Endothelial cell of umbilical vein (primary cell): ENCODE measurements around the gene ATP5ME.

ENCODE experiments used
- EZH2 ChIP-seq: IDR thresholded peaks from 2 replicates; pipeline ENCODE4 v1.6.1; 2012; ENCODE audit warnings: borderline replicate concordance, low read depth, mild to moderate bottlenecking, moderate library complexity, low read length, inconsistent platforms; ENCODE audit not compliant: severe bottlenecking
- FOS ChIP-seq: IDR thresholded peaks from 2 replicates; pipeline ENCODE4 v1.6.1; 2011; ENCODE audit warnings: mild to moderate bottlenecking, low read length, moderate library complexity, borderline replicate concordance; ENCODE audit not compliant: insufficient read depth
- GATA2 ChIP-seq: IDR thresholded peaks from 2 replicates; pipeline ENCODE4 v1.7.0; 2011; ENCODE audit warnings: low read depth, mild to moderate bottlenecking, moderate library complexity, mixed read lengths, low read length; ENCODE audit not compliant: insufficient read length, insufficient read depth
- JUN ChIP-seq: IDR thresholded peaks from 2 replicates; pipeline ENCODE4 v1.6.1; 2011; ENCODE audit warnings: borderline replicate concordance, low read depth; ENCODE audit not compliant: insufficient read length, insufficient read depth
- MYC ChIP-seq: IDR thresholded peaks from one replicate; pipeline ENCODE4 v1.6.1; 2011; ENCODE audit warnings: mild to moderate bottlenecking, low read depth, low read length
- POLR2A ChIP-seq: IDR thresholded peaks from 2 replicates; pipeline ENCODE4 v1.6.1; 2012; ENCODE audit warnings: low read depth, mild to moderate bottlenecking, control low read depth, low read length
- POLR2AphosphoS5 ChIP-seq: IDR thresholded peaks from 2 replicates; pipeline ENCODE4 v1.6.1; 2012; ENCODE audit warnings: low read depth, mild to moderate bottlenecking, control low read depth, low read length, moderate library complexity; ENCODE audit not compliant: insufficient read depth
- TF ChIP-seq, protein P1 (sequence below), 2 donors: IDR thresholded peaks; 1 replicate in 1 of 2; 2 replicates in 1 of 2; pipeline ENCODE4 v1.5.1; 2011; ENCODE audit warnings: low read length in 2 of 2, mild to moderate bottlenecking in 2 of 2, moderate library complexity in 2 of 2, control low read depth in 1 of 2, inconsistent platforms in 1 of 2, low read depth in 1 of 2; ENCODE audit not compliant: insufficient read depth in 1 of 2; ENCODE audit errors: extremely low read depth in 1 of 2
- TF ChIP-seq, protein P2 (sequence below): IDR thresholded peaks from 2 replicates; pipeline ENCODE4 v1.6.1; 2011; ENCODE audit not compliant: insufficient read depth, insufficient read length

DNA sequence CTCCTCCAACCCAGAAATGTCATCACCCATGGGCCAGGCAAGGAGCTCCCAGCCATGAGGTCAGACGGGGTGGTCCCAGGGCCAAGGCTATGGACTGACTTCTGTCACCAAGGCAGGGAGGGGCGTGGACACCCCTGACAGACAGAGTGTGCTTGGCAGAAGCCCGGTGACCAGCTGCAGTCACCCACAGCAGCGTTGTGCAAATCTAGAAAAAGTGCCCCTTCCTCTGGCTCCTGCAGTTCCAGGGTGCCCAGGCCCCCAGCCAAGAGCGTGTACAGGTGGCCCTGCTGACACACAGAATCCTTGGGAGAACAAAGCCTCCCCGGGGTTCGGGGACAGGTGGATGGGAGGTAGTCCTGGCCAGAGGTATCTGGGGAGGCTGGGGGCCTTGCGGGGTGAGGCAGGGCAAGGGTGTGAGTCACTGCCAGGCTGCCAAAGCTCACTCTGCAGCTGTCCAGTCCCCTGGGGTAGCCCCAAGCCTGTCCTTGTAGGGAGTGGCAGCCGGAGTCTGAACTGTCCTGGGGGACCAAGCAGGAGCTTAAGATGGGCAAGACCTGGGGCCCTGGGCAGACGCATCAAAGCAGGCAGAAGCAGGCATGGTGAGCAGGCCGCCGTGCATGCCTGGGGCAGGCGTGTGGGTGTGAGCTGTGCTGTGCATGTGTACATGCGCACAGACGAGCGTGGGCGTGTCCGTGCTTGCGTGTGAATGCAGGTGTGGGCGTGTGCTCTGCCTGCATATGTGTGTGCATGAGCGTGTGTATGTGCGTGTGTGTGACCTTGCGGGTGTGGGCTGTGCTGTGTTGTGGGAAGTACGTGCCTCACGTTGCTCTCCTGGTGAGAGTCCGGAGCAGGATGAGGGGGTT lies 3.6 kb upstream of the ATP5ME start:
- TF ChIP-seq, protein P1, sequence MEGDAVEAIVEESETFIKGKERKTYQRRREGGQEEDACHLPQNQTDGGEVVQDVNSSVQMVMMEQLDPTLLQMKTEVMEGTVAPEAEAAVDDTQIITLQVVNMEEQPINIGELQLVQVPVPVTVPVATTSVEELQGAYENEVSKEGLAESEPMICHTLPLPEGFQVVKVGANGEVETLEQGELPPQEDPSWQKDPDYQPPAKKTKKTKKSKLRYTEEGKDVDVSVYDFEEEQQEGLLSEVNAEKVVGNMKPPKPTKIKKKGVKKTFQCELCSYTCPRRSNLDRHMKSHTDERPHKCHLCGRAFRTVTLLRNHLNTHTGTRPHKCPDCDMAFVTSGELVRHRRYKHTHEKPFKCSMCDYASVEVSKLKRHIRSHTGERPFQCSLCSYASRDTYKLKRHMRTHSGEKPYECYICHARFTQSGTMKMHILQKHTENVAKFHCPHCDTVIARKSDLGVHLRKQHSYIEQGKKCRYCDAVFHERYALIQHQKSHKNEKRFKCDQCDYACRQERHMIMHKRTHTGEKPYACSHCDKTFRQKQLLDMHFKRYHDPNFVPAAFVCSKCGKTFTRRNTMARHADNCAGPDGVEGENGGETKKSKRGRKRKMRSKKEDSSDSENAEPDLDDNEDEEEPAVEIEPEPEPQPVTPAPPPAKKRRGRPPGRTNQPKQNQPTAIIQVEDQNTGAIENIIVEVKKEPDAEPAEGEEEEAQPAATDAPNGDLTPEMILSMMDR (IDR thresholded peaks at IDR 0.05; ENCODE audit: extremely low read depth in 1 of 2, insufficient read depth in 1 of 2, low read depth in 1 of 2, low read length in 2 of 2) = no peak
- no peak for TF ChIP-seq POLR2A
- no peak for TF ChIP-seq JUN
- TF ChIP-seq EZH2 = no peak
- TF ChIP-seq POLR2AphosphoS5 = no peak
- TF ChIP-seq, protein P2, sequence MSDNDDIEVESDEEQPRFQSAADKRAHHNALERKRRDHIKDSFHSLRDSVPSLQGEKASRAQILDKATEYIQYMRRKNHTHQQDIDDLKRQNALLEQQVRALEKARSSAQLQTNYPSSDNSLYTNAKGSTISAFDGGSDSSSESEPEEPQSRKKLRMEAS = no peak
- no peak for TF ChIP-seq GATA2
- TF ChIP-seq MYC = no peak
- no peak for TF ChIP-seq FOS
